GM19240 (cell line): ENCODE data around the gene ITPR2.
"Not testable (repeated sequence)": the region's sequence is repeated elsewhere in the genome, so short reads cannot be mapped to it uniquely, and the experiment has no call there.

ENCODE experiments used
- DNase-seq: peaks from one replicate; pipeline ENCODE4 v3.0.0; 2011; ENCODE audit warnings: low spot score; ENCODE audit not compliant: insufficient read length

ITPR2 gene

DNA sequence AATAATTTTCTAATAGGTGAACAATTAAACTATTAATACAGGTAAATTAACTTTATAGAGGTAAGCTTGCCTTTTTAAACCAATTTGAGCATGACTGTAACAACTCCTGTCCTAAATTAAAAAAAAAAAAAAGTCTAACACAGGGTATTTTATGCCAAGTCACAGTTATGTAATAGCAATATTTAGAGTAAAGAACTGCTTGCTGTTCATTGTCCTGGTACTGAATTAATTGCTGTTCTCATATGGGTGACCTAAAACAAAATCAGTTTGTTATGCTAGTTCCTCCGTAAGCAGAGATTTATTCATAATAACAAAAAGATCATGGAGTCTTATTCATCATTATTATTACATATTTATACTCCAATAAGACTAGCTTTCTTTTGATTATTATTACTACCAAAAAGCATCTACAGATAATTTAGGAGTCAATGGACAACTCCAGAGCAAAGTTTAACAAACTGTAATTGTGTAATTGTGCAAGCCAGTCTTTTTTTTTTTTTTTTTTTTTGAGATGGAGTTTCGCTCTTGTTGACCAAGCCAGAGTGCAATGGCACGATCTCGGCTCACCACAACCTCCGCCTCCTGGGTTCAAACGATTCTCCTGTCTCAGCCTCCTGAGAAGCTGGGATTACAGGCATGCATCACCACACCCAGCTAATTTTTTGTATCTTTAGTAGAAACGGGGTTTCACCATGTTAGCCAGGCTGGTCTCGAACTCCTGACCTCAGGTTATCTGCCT lies 98.3 kb downstream of the ITPR2 start:
- DNase-seq: no peak

DNA sequence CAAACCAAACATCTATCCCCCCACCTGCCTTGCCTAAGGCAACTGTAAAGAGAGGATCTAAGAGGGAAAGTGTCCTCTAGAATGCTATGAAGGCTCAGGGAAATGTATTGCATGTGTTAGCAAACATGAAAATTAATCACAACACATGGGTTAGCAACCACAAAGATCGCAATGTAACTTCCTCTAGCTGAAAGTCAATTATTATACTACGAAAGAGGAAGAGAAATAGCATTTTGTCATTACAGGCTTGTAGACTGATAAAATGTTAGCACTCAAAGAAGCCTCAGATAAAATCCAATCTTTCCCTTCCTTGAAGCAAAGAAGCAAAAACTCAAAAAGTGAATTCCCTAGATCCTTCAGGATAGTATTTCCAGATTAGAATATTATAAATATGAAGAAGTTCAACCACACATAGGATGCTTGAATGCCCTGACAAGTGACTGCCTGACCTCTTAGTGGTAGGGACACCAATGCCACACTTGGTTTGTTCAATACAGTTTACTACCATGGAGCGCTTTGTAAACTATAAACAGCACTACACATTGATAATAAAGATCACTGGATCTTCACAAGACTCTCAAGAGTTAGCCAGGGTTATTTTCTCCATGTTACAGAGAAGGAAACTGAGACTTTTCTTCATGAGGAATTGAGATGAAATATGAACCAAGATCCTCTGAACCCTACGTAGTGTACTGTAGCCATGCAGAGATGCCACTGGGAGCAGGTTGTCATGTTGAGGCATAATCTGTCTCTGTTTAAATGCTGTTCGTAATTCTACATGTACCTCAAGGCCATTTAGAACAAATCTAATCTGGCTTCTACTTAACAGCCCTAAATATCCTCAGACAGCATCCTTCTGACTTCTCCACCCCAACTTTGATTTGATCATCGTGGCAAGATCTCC lies 100.7 kb downstream of the ITPR2 start:
- no peak for DNase-seq

DNA sequence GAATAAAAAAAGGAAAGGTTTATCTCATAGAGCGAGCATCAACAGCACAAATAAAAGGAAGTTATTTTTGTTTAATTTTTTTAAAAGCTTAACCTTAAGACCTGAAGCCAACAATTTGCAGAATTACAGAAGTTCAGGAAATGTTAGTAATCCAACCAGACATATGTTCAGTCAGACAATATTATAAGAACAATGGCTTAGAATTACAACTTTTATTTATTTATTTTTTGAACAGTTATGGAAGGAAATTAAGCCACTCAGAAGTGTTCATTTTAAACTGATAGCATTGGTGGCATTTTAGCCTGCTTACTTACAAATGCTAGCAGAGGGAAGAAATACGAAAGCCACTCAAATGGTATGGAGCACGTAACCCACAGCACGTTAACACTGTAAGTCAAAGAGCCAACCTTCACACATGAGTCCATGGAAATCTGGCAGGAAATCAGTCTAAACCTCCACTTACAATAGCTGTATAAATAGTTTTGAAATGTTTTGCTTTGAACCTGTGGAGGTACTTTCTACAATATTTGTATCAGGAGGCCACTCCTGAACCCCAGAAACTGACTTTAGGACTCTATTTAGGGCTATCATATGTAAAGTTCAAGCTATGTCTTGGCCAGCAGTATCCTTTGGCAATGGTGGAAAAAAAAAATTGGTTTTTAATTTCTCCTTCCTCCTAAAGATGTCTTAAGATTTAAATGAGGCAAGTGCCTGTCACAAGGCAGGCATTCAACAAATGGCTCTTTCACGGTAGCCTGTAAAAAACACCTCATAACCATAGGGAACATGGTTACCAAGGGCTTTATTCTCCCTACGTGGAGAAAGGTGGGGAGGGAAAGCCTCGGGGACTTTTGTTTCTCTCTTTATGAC lies 102.3 kb downstream of the ITPR2 start:
- no peak for DNase-seq

DNA sequence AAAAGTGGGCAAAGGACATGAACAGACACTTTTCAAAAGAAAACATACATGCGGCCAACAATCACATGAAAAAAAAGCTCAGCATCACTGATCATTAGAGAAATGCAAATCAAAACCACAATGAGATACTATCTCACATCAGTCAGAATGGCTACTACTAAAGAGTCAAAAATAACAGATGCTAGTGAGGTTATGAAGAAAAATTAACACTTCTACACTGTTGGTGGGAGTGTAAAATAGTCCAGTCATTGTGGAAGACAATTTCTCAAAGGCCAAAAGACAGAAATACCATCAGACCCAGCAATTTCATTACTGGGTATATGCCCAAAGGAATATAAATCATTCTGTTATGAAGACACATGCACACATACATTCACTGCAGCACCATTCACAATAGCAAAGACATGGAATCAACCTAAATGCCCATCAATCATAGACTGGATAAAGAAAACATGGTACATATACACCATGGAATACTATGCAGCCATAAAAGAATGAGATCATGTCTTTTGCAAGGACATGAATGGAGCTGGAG lies 103.8 kb downstream of the ITPR2 start:
- not testable (repeated sequence) for DNase-seq

DNA sequence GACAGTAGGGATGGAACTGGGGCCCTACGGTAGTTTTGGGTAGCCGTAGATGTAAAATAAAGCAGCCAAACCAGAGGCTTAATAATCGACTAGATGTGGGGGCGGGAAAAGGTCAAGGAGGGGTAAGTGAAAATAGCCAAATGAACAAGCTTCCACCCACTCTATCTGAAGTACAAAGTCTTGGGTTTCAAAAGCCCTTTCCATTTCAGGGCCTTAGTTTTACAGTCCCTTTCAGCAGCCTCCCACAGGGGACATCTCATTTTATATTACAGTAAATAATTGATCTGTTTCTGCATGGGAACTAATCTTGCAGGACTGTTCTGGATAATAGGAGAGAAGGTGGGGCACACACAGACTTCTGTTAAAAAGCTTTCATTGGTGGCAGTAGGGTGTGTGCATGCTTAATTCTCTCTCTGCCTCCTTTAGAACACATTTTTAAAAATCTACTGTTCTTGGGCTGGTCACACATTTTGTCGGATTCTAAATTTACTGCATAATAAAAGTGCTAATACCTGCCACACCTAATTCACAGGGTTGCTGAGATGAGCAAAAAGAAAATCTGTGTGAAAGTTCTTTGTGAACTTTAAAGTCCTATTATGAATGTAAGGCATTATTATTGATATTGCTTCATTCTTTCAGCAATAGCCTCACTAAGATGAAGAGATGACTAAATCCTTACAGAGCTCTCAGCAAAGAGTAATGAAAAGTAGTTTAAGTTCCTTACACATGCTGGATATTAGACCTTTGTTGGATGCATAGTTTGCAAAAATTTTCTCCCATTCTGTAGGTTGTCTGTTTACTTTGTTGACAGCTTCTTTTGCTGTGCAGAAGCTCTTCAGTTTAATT lies 104.6 kb downstream of the ITPR2 start:
- no peak for DNase-seq

DNA sequence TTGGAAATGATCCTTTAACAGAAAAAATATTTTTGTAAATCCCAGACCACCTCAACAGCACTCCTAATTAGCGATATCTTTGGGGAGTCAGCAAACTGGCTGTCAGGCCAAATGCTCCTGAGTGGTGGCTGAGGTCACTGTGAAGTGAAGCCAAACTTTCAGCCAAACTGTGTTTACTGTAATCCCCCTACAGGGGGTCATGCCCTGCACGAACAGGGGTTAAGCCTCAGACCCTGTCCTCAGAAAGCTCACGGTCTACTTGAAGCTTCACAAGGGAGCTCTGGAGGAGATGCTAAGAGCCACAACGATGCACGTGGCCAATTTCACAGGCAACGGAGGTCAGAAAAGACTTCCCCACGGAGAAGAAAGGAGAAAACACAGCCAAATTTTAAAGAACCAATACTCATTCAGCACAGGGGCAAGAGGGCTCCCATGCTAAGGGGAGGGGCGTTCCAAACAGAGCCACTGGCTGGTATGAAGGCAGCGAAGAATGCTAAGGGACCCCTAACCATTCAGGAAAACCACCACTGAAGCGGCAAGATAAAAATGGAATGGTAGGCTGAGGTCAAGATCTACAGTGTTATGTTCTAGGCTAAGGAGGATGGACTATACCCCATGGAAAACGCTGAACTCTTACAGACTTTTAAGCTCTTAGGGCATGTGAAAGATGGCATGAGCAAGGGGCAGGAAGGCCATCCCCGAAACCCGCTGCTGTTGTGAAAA lies 105.4 kb downstream of the ITPR2 start:
- no peak for DNase-seq

DNA sequence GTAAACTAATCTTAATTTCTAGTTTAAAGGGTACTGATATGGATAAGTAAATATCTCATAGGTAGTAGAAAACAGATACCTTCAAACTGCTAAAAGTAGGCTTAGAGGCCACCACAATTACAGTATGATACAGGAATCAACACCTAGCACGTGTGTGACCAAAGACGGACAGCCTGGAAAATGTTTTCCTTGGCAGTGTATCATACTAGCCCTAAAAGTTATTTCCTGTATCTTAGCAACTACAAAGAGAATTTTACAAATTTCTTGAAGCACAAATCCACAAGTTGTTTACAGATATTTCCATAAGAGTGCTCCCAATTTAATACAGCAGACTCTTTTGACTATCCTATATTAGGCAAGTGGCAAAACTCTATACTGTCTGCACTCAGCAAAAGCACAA lies 106.0 kb downstream of the ITPR2 start:
- DNase-seq: no peak

DNA sequence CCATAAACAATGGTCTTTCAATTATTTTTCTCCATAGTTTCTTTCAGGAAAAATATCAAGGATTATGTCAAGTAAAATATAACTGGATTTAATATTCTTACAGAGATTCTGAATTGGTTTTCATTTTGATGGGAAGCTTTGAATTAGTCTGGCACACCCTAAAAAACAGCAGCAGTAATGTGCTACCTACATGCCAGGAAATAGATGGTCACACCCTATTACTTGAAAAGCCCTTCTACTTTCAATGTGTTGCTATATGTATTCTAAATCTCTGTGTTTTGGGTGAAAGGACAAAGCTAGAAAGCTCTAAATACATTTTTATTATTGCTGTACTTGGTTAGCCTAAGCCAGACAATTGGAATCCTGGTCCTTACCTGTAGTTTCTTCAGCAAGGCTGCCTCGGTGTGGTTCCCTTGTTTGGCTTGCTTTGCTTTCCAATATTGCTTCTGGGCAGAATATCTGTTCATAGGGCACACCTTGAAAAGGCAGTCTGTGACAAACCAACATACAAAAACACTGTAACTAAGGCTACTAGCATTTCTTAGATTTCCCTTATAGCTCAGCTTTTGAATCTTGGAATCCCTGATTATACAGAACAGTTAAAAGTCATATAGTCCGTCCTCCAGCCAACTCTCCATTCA lies 107.6 kb downstream of the ITPR2 start:
- no peak for DNase-seq

DNA sequence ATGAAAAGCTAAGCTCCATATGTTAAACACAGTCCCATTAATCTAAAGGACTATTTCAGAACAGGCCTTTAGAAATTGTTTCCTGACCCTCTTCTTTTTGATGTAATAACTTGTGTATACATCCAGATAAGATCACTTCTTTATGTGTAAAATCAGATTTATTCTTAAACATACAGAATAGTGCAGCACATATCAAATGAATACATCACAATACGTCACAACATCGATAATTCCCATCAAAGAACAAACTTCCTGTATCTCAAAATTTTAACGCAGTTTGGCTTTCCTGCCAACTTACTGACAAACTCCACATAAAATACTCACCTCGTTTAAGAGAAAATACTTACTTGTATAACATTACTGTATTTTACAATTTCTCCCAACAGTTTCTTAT lies 108.7 kb downstream of the ITPR2 start:
- no peak for DNase-seq

DNA sequence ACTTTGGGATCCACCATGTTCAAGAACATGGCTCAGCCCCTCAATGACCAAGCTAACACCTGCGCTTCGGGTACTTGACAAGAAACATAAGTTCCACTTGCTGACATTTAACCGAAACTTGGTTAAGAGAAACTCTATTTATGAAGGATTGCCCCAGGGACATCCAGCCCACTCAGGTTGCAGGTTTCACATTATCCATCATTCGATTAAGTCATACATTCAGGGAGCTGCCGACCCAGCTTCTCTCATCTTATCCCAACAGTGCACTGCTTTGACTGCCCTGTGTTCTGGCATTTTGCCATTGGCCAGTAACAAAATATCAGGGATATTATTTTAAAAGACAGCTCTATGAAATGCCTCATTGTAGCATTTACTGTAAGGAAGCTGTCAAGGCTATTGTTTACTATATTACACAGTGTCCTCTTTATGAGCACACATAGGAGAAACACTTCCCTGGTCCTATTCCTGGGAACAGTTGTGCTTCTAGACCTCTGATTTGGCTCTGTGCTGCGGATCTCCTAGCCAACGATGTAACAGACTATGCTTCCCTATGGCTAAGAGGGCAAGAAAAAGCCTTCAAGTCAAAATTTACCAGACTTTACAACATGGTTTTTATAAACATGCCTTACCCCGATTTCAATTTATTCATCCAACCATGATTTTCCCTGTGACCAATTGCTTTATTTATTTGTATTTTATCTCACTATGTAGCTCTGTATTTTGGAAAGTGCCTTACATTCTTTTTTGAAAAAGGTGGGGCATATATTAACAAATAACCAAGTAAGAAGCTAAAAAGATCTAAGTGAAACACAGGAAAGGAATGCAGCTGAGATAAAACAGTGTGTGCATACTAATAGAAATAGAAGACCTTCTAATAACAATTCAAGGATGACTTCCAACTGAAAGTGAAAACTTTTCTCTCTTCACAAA lies 109.3 kb downstream of the ITPR2 start:
- no peak for DNase-seq

DNA sequence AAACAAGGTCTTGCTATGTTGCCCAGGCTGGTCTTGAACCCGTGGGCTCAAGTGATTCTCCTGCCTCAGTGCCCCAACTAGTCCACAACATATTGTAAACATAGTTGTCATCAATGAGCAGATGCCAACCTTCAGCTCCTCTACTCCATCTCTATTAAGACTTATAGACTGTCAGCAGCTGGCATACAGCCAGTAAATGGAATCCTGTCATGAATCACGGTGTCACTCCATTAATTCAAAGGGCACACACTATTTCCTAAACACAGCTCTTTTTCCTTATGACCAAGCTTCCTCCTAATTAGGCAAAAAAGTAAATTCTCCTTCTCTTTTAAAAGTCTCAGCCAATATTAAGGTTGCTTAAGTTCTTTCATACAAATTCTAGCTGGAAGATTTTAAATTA lies 111.2 kb downstream of the ITPR2 start:
- no peak for DNase-seq

DNA sequence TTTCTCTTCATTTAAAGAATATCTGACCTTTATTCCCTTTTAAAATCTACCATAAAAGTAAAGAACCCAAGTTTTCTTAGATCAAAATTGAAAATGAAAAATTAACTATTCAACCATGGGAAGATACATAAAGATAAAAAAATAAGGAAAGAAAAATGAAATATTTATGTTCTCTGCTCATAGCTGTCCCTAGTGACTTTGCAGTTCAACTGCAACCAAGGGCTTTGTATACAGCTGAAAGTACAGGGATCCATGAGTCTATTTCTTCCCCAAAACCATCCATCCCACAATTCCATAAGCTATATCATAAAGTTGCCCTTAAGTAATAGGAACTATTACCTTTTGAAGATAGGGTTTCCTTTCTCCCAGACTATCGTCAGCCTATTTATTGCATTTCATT lies 113.1 kb downstream of the ITPR2 start:
- DNase-seq: no peak

DNA sequence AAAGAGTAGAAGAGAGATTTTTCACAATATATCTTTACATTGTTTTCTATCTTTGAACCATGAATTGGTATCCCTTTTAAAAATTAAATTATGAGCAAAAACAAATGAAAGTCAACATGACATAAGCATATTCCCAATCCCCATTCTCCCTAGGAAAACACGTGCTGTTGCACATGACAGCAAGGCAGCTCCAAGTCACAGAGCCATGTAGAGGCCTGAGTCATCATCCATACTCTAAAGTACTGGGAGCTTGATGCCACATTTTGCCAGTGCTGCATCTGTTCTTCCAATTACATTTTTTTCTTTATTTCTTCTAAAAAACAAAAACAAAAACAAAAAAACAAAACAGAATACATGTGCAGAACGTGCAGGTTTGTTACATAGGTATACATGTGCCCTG lies 115.2 kb downstream of the ITPR2 start:
- DNase-seq: no peak

DNA sequence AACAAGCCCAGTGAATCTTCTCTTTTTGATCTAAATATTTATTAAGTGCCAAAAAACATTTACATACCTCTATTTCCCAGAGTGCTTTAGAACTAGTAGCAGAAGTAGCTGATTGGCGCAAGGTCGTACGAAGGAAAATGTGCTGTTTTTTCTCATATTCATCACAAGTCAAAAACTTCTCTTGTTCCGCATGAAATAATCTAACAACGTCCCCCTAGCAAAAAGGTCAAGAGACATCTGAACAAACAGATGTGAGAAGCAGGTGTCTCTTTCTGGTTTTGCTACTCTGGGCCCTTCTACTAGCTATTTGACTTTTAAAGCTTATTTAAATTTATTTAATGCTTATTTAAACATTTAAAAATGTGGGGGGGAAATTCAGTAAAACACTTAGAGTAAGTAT lies 117.8 kb downstream of the ITPR2 start:
- DNase-seq: no peak

DNA sequence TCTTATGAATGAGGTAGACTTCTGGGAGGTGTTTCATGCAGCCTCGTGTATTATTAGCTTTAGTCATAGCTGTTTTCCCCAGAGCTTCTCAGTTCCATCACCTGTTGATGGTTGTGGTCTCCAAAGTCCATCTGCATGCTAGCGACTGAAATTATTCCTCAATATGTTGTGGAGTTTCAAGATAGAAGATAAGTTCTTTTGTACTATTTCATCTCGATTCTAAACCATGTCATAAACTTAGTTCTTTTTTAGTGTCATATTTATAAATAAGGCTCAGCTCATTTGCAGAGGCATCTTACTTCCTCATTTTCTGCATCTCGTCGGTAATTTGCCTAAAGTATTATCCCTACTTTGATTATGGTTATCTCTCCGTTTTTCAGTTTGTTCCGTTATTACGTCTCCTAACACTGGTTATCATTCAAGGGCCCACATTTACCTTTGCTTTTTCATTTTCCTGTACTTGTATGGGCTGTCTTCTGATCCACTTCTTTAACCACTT lies 119.1 kb downstream of the ITPR2 start:
- DNase-seq: no peak

DNA sequence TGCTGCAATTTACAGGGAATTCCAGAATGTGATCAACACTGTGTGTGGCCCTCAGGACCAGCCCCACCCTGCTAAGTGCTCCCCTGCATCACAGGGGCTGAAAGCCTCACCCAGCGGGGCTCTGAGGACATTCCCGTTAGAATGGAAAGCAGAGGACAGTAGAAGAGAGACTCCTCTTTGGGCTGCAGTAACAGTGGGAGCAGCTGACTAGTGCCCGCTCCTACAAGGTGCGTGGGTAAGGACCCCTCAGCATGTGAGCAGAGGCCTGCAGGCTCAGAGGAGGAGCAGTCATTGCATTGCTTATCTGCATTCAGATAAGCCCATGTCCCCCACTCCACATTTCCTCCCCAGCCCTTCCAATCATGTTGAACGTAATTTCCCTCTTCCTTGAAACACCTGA lies 120.1 kb downstream of the ITPR2 start:
- DNase-seq: no peak

DNA sequence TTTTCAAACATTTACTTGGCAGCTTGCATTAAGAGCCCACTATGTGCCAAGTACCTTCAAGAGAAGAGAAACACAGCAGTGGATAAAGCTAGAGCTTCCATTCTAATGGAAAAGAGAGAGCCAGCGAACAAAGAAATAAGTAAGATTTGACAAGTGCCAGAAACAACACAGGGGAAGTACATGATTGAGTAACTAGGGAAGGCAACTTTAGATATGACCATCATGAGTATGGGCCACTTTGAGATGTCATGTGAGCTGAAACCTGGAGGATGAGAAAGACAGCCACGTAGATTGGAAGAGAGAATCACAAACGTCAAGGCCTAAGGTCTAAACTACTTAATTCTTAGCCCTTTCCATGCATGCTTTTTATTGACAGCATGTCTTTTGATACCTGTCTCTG lies 121.4 kb downstream of the ITPR2 start:
- no peak for DNase-seq

DNA sequence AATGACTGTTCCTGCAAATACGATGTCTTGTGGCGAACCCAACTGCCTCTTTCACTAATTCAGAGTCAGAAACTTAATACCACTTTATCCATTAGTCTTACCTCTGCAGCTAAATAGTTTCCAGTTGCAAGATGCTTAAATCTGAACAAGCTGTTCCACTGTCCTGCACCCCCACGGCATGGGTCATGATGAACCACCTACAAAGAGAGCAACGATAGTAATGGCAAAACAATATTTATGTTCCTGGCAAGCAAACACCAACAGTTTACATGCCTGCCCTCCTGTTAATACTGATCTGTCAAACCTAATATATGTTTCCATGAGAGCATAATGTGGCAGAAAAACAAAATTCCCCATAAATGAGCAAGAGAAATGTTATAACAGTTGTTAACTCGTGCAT lies 121.9 kb downstream of the ITPR2 start:
- no peak for DNase-seq
